Spleen (tissue), 7 donors: ENCODE results near the gene PWP2.

Experiments
- POLR2AphosphoS5 ChIP-seq, 3 donors: sonication (generic); formaldehyde crosslinking; IDR thresholded peaks; one replicate each; pipeline ENCODE4 v1.5.1; 2017; ENCODE audit warnings: antibody characterized with exemption in 3 of 3
- TF ChIP-seq, protein P1 (sequence below), 11 experiments: fragments of 200-600 bp in 7 of 11; fragments of 450-650 bp in 4 of 11; sonication (generic) in 4 of 11; IDR thresholded peaks in 8 of 11; conservative IDR thresholded peaks in 3 of 11; 1 replicate in 7 of 11; 2 replicates in 4 of 11; pipeline versions ENCODE4 v1.4.0 to v1.8.0; 2016 to 2021; ENCODE audit warnings: antibody characterized with exemption in 11 of 11, inconsistent platforms in 4 of 11, mild to moderate bottlenecking in 1 of 11
- donor health status: DM: no; HTN: no; CAD: no; lungs with moderate emphysema.
- donor health status: DM: no; HTN: no; CAD: no.
- donor health status: DM: no; HTN: no; CAD: no.

DNA sequence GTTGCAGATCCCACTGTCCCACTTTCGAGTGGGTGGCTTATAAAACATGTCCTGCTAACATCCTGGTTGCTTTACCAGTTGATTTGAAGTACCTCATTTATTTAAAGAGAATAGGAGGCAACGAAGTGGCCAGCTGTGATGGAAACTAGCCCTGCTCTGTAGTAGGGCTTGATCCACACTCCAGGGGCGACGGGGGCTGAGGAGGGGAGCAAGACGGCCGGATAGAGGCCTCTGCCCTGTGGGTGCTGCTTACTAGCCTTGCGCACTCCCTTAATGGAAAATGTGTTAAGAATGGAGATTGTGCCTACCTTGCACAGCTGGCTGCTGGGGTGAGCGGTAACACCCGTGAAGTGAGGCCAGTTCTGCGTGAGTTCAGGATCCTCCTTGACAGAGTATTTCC is 41.1 kb upstream of the PWP2 start:
- TF ChIP-seq, protein P1, sequence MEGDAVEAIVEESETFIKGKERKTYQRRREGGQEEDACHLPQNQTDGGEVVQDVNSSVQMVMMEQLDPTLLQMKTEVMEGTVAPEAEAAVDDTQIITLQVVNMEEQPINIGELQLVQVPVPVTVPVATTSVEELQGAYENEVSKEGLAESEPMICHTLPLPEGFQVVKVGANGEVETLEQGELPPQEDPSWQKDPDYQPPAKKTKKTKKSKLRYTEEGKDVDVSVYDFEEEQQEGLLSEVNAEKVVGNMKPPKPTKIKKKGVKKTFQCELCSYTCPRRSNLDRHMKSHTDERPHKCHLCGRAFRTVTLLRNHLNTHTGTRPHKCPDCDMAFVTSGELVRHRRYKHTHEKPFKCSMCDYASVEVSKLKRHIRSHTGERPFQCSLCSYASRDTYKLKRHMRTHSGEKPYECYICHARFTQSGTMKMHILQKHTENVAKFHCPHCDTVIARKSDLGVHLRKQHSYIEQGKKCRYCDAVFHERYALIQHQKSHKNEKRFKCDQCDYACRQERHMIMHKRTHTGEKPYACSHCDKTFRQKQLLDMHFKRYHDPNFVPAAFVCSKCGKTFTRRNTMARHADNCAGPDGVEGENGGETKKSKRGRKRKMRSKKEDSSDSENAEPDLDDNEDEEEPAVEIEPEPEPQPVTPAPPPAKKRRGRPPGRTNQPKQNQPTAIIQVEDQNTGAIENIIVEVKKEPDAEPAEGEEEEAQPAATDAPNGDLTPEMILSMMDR (IDR thresholded peaks at IDR 0.05 in 8 of 11, conservative IDR thresholded peaks at IDR 0.05 in 3 of 11): no peak
- no peak for TF ChIP-seq POLR2AphosphoS5 (IDR thresholded peaks at IDR 0.05)
